Measurements from ENCODE around the gene FBXL19. TPM values are rescaled to one million over a fixed set of nuclear protein-coding genes. Genes with fewer than 3 reads are reported as not detected.

Gene FBXL19
- total RNA-seq, 1 donor from 2014 or later = 21.4 TPM

DNA sequence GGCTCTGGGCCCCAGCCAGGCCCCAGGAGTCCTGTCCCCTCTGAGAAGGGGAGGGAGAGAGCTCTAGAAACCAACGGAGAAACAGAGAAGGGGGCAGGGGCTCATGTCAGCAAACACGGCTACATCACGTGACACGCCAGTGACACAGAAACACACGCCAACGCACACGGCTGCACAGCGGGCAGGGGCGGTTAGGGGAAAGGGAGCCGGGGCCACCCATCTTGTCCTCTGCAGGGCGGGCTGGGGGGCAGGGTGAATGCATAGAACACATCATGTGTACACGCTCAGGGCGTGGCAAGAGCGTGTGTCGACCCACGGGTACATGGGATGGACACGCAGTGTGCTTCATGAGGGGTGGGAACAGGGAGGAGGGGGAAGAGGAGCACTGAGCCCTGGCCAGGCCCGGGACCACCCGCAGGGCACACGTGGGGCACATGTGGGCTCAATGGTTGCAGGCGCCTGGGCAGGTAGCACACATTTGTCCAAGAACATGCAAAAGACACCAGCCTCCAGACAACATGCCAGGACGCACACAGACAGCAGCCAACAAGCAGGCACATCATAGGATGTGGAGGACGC lies 66.2 kb downstream of the FBXL19 start:
- Histone ChIP-seq H3K4me3 (no peak overlapping the region), H3K27ac (no peak overlapping the region), H3K27me3 (no peaks in the 10 kb centered on the region), H3K36me3 (no peaks in the 10 kb centered on the region), H3K4me1 (peaks cover 13% of the 10 kb centered on the region), H3K9me3 (no peaks in the 10 kb centered on the region)
- DNase-seq (ENCODE audit: extremely low spot score in 2 of 2) = no peak
- TF ChIP-seq, protein P1, sequence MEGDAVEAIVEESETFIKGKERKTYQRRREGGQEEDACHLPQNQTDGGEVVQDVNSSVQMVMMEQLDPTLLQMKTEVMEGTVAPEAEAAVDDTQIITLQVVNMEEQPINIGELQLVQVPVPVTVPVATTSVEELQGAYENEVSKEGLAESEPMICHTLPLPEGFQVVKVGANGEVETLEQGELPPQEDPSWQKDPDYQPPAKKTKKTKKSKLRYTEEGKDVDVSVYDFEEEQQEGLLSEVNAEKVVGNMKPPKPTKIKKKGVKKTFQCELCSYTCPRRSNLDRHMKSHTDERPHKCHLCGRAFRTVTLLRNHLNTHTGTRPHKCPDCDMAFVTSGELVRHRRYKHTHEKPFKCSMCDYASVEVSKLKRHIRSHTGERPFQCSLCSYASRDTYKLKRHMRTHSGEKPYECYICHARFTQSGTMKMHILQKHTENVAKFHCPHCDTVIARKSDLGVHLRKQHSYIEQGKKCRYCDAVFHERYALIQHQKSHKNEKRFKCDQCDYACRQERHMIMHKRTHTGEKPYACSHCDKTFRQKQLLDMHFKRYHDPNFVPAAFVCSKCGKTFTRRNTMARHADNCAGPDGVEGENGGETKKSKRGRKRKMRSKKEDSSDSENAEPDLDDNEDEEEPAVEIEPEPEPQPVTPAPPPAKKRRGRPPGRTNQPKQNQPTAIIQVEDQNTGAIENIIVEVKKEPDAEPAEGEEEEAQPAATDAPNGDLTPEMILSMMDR (IDR thresholded peaks at IDR 0.05) = no peak
- TF ChIP-seq POLR2AphosphoS5 (IDR thresholded peaks at IDR 0.05; ENCODE audit: insufficient read depth in 1 of 2, low read depth in 1 of 2) (no peak), POLR2A (IDR thresholded peaks at IDR 0.05) (no peak)
- intact Hi-C loops (cut with DNase I) = loop anchor here (5.0 to 10.0 kb wide), 3 partner anchors 85 to 453 kb away; partner anchors contain the start of genes ZNF646, ZNF668 and ZNF843

DNA sequence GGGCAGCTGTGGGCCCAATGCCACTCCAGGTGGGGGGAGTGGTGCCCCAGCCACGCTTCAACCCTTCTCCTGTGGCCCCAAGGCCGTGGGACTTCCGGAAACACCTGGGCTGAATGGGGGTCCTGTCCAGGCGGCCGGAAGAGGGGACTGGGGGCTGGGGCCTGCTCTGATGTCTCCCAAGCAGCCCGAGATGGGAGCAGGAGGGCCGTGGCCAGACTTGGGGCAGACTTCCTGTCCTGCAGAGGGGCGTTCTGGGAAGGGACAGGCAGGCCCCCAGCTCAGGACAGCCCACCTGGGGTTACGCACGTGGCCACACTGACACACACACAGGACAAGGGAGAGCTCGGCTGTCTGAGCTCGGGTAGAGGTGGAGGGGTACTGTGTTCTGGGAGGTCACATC lies 66.7 kb downstream of the FBXL19 start:
- H3K27ac ChIP-seq = no peak overlapping the region
- no peaks in the 10 kb centered on the region for H3K27me3 ChIP-seq
- no peaks in the 10 kb centered on the region for H3K36me3 ChIP-seq
- TF ChIP-seq POLR2A (IDR thresholded peaks at IDR 0.05) (no peak), POLR2AphosphoS5 (IDR thresholded peaks at IDR 0.05; ENCODE audit: insufficient read depth in 1 of 2, low read depth in 1 of 2) (no peak)
- TF ChIP-seq, protein P1 (IDR thresholded peaks at IDR 0.05) = no peak
- no peak overlapping the region for H3K4me3 ChIP-seq
- no peaks in the 10 kb centered on the region for H3K9me3 ChIP-seq
- no peak for DNase-seq (ENCODE audit: extremely low spot score in 2 of 2)
- intact Hi-C loops (cut with DNase I) = no loop called here
- H3K4me1 ChIP-seq = peaks cover 11% of the 10 kb centered on the region

DNA sequence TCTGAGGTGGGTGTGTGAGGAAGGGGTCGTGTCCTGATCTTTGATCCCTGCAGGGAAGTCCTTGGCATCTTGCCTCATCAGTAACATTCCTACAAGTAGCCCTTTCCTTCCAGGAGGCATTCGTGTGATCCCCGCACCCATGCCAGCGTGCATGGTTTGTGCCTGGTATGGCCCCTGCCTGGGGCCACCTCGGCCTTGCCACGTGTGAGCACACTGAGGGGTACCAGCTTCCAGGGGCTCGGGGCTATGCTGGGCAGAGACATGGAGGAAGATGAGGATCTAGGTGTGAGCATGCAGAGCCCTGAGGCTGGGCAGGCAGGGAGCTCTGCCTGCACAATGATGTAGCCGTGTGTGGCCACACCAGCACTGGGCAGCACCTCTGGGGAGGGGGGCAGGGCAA lies 67.7 kb downstream of the FBXL19 start:
- Histone ChIP-seq H3K4me3 (no peak overlapping the region), H3K27me3 (no peaks in the 10 kb centered on the region), H3K9me3 (no peaks in the 10 kb centered on the region), H3K27ac (no peak overlapping the region), H3K4me1 (peaks cover 2% of the 10 kb centered on the region), H3K36me3 (no peaks in the 10 kb centered on the region)
- TF ChIP-seq POLR2A (IDR thresholded peaks at IDR 0.05) (no peak), POLR2AphosphoS5 (IDR thresholded peaks at IDR 0.05; ENCODE audit: insufficient read depth in 1 of 2, low read depth in 1 of 2) (no peak)
- TF ChIP-seq, protein P1 (IDR thresholded peaks at IDR 0.05) = no peak
- intact Hi-C loops (cut with DNase I) = no loop called here
- no peak for DNase-seq (ENCODE audit: extremely low spot score in 2 of 2)

DNA sequence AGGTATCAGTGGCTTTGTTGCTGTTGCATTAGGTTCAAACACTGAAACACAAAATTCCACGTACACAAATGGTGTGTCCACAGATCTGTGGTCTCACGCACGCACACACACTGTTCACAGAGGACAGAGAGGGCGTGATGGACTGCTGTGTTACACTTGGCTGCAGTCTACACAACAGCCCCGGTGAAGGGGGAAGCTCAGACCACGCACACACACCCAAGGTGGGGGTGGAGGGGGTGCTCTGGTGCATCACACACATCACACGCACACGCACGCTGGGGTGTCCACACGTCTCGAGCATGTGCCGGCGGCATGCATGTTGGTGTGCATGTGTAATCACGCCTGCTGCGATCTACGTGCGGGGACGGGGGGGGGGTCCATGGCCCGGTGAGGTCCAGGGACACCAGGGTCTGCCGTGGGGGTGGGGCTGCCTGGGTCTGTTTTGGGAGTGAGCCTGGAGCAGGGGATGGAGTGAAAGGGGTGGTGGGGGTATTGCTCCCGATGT lies 69.0 kb downstream of the FBXL19 start:
- Histone ChIP-seq H3K36me3 (no peaks in the 10 kb centered on the region), H3K9me3 (no peaks in the 10 kb centered on the region), H3K4me3 (no peak overlapping the region), H3K4me1 (peaks cover 7% of the 10 kb centered on the region), H3K27ac (no peak overlapping the region), H3K27me3 (no peaks in the 10 kb centered on the region)
- DNase-seq (ENCODE audit: extremely low spot score in 2 of 2) = no peak
- TF ChIP-seq, protein P1 (IDR thresholded peaks at IDR 0.05) = no peak
- TF ChIP-seq POLR2AphosphoS5 (IDR thresholded peaks at IDR 0.05; ENCODE audit: insufficient read depth in 1 of 2, low read depth in 1 of 2) (no peak), POLR2A (IDR thresholded peaks at IDR 0.05) (no peak)
- intact Hi-C loops (cut with DNase I) = no loop called here

Measured in vagina (tissue), 2 donors.